SK-N-SH treated with all-trans-retinoic acid at 6 μM for 48 hours (cell line): ENCODE measurements around the gene RASIP1.

Source experiments
- ATAC-seq: fragments of 200-7000 bp; cut with Tn5 transposase; 3 replicates; pipeline ENCODE4 v1.9.1; 2020; ENCODE audit warnings: mild to moderate bottlenecking, moderate library complexity
- ARNTL ChIP-seq: fragments of 450-650 bp; formaldehyde crosslinking; IDR thresholded peaks from 2 replicates; pipeline ENCODE4 v1.5.0; 2020; ENCODE audit warnings: low read depth, mild to moderate bottlenecking, moderate library complexity, borderline replicate concordance
- BACH2 ChIP-seq: fragments of 250-450 bp; sonication (Bioruptor Pico); IDR thresholded peaks from 2 replicates; pipeline ENCODE4 v1.9.0; 2021; ENCODE audit warnings: mild to moderate bottlenecking, borderline replicate concordance
- CSDC2 ChIP-seq: fragments of 250-450 bp; sonication (Bioruptor Pico); IDR thresholded peaks from 2 replicates; pipeline ENCODE4 v1.5.0; 2020; ENCODE audit warnings: mild to moderate bottlenecking, moderate library complexity
- GLIS3 ChIP-seq: fragments of 250-450 bp; sonication (Bioruptor Pico); IDR thresholded peaks from 2 replicates; pipeline ENCODE4 v1.5.0; 2020; ENCODE audit warnings: mild to moderate bottlenecking, moderate library complexity
- ISL1 ChIP-seq: fragments of 250-450 bp; sonication (Bioruptor Pico); IDR thresholded peaks from 2 replicates; pipeline ENCODE4 v2.1.2; 2022; ENCODE audit warnings: mild to moderate bottlenecking, moderate library complexity
- OSR1 ChIP-seq: fragments of 250-450 bp; sonication (Bioruptor Pico); IDR thresholded peaks from 2 replicates; pipeline ENCODE4 v1.8.0; 2022; ENCODE audit warnings: moderate library complexity, mild to moderate bottlenecking, inconsistent platforms
- PATZ1 ChIP-seq: fragments of 250-450 bp; sonication (Bioruptor Pico); IDR thresholded peaks from 2 replicates; pipeline ENCODE4 v1.8.0; 2020; ENCODE audit warnings: mild to moderate bottlenecking, moderate library complexity, borderline replicate concordance
- POU6F1 ChIP-seq: fragments of 250-450 bp; sonication (Bioruptor Pico); IDR thresholded peaks from 2 replicates; pipeline ENCODE4 v1.8.0; 2021; ENCODE audit warnings: low read depth, mild to moderate bottlenecking, moderate library complexity, borderline replicate concordance
- RARB ChIP-seq: fragments of 250-450 bp; sonication (Bioruptor Pico); IDR thresholded peaks from 2 replicates; pipeline ENCODE4 v1.8.0; 2021; ENCODE audit warnings: mild to moderate bottlenecking, moderate library complexity
- TOX ChIP-seq: fragments of 250-450 bp; sonication (Bioruptor Pico); IDR thresholded peaks from 2 replicates; pipeline ENCODE4 v1.8.0; 2021; ENCODE audit warnings: mild to moderate bottlenecking, moderate library complexity, borderline replicate concordance
- TSHZ2 ChIP-seq: fragments of 250-450 bp; sonication (Bioruptor Pico); IDR thresholded peaks from 2 replicates; pipeline ENCODE4 v1.5.0; 2020; ENCODE audit warnings: mild to moderate bottlenecking, moderate library complexity
- ZC3H10 ChIP-seq: fragments of 250-450 bp; sonication (Bioruptor Pico); IDR thresholded peaks from 2 replicates; pipeline ENCODE4 v1.5.1; 2021; ENCODE audit warnings: mild to moderate bottlenecking, moderate library complexity
- ZFP30 ChIP-seq: fragments of 450-650 bp; formaldehyde crosslinking; IDR thresholded peaks from 2 replicates; pipeline ENCODE4 v1.5.0; 2022; ENCODE audit warnings: mild to moderate bottlenecking, moderate library complexity
- ZNF565 ChIP-seq: fragments of 450-650 bp; formaldehyde crosslinking; conservative IDR thresholded peaks from 2 replicates; pipeline ENCODE4 v1.5.0; 2020; ENCODE audit warnings: low read depth, mild to moderate bottlenecking, moderate library complexity
- ZNF8 ChIP-seq: fragments of 450-650 bp; formaldehyde crosslinking; IDR thresholded peaks from 2 replicates; pipeline ENCODE4 v1.5.0; 2020; ENCODE audit warnings: mild to moderate bottlenecking, moderate library complexity
- TF ChIP-seq, protein P1 (sequence below): fragments of 250-450 bp; sonication (Bioruptor Pico); IDR thresholded peaks from 2 replicates; pipeline ENCODE4 v1.5.1; 2021; ENCODE audit warnings: mild to moderate bottlenecking, moderate library complexity

The RASIP1 gene

DNA sequence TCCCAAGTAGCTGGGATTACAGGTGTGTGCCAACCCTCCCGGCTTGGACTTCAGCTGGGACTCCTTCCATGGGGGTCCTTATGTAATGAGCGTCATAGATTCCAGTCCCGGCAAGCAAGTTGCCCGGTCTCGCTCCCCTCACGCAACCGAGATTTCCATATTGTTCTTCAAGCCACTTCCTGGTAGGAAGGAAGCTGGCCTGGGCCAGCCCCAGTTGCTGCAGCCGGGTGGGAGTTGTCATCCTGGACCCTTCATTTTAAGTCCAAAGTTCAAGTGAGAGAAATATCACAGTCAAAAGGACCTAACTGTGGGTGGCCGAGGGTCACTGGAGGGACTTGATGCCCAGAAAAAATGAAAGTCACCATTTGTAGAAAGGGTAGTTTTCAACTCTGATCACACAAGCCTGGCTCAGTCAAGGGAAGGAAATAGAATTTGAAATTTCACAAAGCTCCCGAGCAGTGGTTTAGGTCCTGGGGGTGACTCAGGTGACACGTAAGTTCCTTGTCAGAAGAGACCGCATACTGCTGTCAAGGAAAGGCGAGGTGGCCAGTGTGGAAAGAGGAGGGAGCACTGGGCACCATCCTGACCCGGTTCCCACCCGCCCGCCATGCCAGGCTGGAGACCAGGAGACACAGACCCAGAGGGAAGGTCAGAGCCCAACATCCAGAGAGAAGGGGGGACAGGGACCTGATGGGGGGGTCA lies 20.2 kb upstream of the RASIP1 start (continued):
- TF ChIP-seq TSHZ2 (CRISPR knock-in tag) (no peak), GLIS3 (no peak), ZFP30 (CRISPR knock-in tag) (no peak), ISL1 (no peak), ZNF565 (no peak), ZNF8 (CRISPR knock-in tag) (no peak), ZC3H10 (CRISPR knock-in tag) (no peak), TOX (CRISPR knock-in tag) (no peak), CSDC2 (CRISPR knock-in tag) (no peak)
- TF ChIP-seq, protein P1, sequence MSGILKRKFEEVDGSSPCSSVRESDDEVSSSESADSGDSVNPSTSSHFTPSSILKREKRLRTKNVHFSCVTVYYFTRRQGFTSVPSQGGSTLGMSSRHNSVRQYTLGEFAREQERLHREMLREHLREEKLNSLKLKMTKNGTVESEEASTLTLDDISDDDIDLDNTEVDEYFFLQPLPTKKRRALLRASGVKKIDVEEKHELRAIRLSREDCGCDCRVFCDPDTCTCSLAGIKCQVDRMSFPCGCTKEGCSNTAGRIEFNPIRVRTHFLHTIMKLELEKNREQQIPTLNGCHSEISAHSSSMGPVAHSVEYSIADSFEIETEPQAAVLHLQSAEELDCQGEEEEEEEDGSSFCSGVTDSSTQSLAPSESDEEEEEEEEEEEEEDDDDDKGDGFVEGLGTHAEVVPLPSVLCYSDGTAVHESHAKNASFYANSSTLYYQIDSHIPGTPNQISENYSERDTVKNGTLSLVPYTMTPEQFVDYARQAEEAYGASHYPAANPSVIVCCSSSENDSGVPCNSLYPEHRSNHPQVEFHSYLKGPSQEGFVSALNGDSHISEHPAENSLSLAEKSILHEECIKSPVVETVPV = no peak

DNA sequence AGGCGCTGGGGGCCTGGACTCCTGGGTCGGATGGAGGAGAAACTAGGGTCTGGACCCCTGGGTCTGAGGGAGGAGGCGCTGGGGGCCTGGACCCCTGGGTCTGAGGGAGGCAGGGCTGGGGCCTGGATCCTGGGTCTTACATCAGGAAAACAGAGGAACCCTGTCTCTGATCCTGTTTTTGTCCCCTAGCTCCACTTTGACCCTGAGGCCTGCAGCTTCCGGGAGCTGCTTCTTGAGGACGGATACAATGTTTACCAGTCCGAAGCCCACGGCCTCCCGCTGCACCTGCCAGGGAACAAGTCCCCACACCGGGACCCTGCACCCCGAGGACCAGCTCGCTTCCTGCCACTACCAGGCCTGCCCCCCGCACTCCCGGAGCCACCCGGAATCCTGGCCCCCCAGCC lies 17.3 kb upstream of the RASIP1 start:
- ATAC-seq = no peak
- TF ChIP-seq OSR1 (CRISPR knock-in tag) = no peak
- TF ChIP-seq ARNTL (CRISPR knock-in tag) = no peak
- no peak for TF ChIP-seq TSHZ2 (CRISPR knock-in tag)
- TF ChIP-seq ZNF8 (CRISPR knock-in tag) = no peak
- TF ChIP-seq ZC3H10 (CRISPR knock-in tag) = no peak

- TF ChIP-seq ARNTL (CRISPR knock-in tag) (no peak), BACH2 (CRISPR knock-in tag) (no peak), ZNF8 (CRISPR knock-in tag) (no peak), OSR1 (CRISPR knock-in tag) (no peak), ISL1 (no peak), PATZ1 (no peak), ZC3H10 (CRISPR knock-in tag) (no peak)
- ATAC-seq = no peak
Measured at GRCh38 chr19:48757089-48757675, 16.8 kb upstream of the RASIP1 start.

DNA sequence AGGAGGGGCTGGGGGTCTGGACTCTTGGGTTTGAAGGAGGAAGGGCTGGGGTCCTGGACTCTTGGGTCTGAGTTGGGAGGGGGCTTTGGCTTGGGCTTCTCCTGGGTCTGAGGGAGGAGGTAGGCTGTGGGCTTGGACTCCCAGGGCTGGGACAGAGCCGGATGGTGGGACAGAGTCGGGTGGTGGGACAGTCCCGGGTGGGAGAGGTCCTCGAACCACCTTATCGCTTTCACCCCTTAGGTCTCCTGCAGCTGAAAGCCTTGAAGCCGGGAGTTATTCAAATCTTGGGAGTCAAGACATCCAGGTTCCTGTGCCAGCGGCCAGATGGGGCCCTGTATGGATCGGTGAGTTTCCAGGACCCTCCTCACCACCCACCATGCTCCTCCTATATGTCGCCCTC lies 16.3 kb upstream of the RASIP1 start:
- TF ChIP-seq ZNF565 (no peak), ZNF8 (CRISPR knock-in tag) (no peak), RARB (CRISPR knock-in tag) (no peak), POU6F1 (CRISPR knock-in tag) (no peak)
- no peak for ATAC-seq
